Occipital lobe (tissue), 2 donors: ENCODE measurements around the gene NUDT3. TPM values are rescaled to one million over a fixed set of nuclear protein-coding genes. Genes with fewer than 3 reads are reported as not detected.
"Not testable (repeated sequence)": the region's sequence is repeated elsewhere in the genome, so short reads cannot be mapped to it uniquely, and the experiment has no call there.

Experiments used
- DNase-seq: peaks from one replicate; lab custom pipeline; 2025; lab: John Stamatoyannopoulos, UW
- total RNA-seq: library from RNA; depleted of rRNA; stranded (reverse); fragments of >200 nt; gene quantifications from one replicate; pipeline ENCODE4 v1.2.3, GENCODE V29; 2014

NUDT3 gene
- total RNA-seq, 1 donor from 2014 or later = 116 TPM

DNA sequence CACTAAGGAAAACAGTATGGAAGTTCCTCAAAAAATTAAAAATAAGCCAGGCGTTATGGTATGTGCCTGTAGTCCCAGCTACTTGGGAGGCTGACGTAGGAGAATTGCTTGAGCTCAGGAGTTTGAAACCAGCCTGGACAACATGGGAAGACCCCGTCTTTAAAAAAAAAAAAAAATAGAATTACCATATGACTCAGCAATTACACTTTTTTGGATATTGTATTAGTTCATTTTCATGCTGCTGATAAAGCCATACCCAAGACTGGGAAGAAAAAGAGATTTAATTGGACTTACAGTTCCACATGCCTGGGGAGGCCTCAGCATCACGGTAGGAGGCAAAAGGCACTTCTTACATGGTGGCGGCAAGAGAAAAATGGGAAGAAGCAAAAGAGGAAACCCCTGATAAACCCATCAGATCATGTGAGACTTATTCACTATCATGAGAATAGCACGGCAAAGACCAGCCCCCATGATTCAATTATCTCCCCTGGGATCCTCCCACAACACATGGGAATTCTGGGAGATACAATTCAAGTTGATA is 132.9 kb downstream of the NUDT3 start:
- DNase-seq = no peak

DNA sequence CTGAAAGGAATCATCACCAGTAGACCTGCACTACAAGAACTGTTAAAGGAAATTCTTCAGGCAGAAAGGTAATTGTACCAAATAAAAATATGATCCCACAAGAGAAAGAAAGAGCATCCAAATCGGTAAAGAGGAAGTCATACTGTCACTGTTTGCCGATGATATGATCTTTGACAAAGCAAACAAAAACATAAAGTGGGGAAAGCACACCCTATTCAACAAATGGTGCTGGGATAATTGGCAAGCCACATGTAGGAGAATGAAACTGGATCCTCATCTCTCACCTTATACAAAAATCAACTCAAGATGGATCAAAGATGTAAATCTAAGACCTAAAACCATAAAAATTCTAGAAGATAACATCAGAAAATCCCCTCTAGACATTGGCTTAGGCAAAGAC is 140.1 kb downstream of the NUDT3 start:
- DNase-seq = not testable (repeated sequence)

DNA sequence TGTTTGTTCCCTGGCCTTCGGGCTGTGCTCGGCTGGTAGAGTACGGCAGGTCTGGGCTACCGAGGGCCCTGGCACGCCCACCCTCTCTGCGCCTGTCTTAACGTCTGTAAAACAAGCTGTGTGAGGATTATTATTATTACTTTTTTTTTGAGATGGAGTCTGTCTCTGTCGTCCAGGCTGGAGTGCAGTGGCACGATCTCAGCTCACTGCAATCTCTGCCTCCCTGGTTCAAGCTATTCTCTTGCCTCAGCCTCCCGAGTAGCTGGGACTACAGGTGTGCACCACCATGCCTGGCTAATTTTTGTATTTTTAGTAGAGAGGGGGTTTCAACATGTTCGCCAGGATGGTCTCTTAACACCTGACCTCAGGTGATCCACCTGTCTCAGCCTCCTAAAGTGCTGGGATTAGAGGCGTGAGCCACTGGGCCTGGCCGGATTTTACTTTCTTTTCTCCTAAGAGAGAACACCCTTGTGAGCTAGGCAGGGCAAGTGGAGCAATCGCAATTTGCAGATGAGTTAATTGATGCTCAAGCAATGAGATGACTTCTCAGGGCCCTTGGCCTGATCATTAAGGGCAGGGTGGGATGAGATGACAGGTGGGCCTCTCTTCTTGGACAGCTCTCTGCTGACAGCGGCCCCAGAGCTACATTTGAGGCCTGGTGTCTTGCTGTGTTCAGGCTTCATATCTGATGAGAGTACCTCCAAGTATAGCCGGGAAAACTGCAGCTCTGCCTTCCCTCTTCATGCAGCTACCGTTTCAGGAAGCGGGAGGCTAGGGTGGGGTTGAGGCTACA is 142.8 kb downstream of the NUDT3 start:
- DNase-seq = no peak

DNA sequence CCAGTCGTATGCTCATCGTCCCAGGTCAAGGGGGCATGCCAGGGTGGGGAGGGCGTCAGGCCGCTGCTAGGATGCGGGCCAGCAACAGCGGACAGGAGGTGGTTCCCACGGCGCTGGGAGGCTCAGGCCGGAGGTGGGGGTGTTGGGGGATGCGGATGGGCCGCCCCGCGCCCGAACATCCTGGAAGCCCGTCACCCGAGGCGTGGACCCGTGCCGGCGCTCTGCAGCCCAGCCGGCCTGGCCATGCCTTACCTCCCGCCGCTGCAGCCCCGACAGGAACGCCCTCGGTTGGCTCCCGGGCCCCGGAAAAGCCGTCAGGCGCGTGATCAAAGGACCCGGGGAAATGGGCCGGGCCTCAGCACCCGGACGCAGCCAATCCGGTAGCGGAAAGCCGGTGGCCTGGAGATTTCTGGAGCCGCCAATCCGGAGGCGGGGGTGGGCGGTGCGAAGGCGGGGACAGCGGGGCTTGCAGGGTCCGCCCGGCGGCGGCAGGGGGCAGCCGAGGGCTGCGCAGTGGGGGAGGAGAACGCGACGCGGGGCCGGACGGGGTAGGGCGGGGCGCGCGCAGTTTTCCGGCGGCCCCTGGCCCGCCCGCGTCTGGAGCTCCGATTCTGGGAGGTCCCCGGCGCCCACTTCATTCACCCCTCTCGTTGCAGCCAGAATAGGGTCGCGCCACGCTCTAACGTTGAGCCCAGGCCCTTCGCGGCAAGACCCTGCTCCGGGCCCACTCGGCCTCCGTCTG is 143.6 kb downstream of the NUDT3 start, which contains the start of gene SMIM29:
TSS of gene SMIM29 (minus strand) at position 280 of the 742 bp plus-strand sequence. CDS start 1,215 bp downstream, outside the sequence.
- DNase-seq = peak; percentile 96

DNA sequence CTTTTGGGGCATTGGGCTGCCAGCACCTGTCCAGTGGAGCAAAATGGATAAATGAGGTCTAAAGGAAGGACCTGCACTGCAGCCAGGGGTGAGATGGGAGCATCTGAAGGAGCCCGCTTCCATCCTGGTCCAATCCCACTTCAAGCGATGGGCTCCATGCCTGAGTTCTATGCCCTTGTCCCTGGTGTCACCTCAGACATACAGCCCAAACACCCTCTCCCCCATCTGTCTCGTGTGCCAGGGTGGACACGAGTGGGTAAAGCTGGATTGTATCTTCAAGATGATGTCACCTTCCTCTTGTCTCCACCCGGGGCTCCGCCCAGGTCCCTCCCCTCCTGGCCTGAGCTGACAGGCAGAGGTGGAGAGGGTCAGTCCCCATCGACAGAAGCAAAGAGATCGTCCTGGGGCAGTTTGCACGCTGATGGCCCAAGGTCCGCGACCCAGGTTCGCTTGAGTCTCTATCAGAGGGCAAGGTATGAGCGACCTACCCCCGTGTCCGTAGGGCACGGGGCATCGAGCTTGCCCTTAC is 144.2 kb downstream of the NUDT3 start:
- DNase-seq = no peak

DNA sequence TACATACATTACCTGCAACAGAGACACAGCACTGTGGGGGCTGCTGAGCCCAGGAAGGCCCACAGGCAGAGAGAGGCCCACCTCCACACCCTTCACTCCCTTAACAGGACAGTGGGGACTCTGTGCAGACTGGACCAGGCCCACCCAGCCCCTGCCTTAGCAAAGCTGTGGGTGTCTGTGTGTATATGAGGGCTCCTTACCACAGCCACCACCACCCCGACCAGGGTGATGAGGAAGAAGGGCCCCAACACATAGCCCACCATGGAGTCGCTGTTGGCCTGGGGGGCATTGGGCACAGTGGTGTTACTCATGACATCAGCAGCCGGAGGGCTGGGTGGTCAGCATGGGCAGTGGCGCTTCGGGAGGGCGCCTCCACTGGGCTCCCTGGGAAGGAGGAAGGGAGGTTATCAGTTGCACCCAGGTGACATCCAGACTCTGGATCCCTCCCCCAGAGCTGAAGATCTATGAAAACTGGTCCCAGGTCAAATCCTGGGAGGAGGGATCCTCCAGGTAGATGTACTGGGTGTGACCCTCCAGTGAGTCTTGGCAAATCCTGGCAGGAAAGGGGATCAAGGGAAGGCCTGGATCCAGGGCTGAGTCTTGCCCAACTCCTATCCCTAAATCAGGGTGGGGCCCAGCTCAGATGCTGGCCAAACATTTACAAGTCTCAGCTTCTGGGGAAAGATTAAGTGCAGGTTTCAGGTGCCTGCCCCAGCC is 144.8 kb downstream of the NUDT3 start:
- DNase-seq = no peak

DNA sequence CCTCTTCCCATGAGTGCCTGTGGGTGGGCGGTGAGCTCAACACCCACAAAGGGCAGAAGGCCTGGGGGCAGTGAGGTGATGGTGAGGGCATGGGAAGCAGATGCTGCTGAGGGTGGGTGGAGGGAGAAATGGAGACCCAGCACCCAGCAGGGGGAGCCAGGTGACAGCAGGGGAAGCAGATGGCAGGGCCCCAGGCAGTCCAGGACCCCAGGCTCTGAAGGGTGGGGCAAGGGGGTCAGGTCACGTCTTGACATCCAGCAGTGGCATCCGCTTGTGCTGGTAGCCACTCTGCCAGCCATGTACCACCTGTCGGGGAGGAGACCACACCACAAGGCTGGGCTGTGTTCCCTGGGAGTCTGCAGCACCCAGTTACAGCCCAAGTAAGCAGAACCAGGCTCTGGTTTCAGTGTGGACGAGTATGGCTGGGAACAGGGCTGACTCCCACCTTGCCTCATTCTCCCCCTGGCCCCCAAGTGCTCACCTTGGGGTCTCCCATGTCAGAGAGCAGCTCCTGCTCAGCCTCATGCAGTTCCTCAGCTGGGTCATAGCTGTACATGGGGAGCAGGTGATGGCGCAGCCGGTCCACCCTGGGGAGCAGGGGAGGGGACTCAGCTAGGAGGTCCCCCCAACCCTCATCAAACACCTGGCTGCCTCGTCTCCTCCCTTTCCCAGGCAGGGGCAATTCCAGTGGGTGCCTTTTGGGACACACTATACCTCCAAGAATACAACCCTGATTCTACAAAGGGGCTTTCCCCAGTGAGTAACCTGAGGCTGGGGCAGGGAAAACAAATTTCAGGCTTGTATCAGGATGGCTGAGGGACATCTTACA is 145.7 kb downstream of the NUDT3 start:
- no peak for DNase-seq

DNA sequence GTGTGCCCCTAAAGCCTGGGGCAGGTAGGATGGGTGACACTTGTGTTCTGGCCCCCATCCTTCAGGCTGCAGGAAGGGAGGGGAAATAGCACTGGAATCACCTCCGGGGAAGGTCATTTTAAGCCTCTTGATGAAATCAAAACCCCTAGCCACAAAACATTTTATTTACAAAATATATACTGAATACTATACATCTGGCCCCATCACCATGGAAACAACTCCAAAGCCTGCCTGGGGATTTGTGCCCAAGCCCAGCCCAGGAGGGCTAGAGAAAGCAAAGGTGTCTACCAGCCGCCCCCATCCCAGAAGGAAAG is 146.3 kb downstream of the NUDT3 start:
- no peak for DNase-seq

DNA sequence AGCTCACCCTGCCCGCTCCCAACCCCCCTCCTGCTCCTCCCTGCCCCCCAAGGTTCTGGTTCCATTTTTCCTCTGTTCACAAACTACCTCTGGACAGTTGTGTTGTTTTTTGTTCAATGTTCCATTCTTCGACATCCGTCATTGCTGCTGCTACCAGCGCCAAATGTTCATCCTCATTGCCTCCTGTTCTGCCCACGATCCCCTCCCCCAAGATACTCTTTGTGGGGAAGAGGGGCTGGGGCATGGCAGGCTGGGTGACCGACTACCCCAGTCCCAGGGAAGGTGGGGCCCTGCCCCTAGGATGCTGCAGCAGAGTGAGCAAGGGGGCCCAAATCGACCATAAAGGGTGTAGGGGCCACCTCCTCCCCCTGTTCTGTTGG is 146.7 kb downstream of the NUDT3 start:
- DNase-seq = not testable (repeated sequence)

DNA sequence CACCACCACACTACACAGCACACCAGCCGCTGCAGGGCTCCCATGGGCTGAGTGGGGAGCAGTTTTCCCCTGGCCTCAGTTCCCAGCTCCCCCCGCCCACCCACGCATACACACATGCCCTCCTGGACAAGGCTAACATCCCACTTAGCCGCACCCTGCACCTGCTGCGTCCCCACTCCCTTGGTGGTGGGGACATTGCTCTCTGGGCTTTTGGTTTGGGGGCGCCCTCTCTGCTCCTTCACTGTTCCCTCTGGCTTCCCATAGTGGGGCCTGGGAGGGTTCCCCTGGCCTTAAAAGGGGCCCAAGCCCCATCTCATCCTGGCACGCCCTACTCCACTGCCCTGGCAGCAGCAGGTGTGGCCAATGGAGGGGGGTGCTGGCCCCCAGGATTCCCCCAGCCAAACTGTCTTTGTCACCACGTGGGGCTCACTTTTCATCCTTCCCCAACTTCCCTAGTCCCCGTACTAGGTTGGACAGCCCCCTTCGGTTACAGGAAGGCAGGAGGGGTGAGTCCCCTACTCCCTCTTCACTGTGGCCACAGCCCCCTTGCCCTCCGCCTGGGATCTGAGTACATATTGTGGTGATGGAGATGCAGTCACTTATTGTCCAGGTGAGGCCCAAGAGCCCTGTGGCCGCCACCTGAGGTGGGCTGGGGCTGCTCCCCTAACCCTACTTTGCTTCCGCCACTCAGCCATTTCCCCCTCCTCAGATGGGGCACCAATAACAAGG is 147.3 kb downstream of the NUDT3 start:
- DNase-seq = not testable (repeated sequence)

DNA sequence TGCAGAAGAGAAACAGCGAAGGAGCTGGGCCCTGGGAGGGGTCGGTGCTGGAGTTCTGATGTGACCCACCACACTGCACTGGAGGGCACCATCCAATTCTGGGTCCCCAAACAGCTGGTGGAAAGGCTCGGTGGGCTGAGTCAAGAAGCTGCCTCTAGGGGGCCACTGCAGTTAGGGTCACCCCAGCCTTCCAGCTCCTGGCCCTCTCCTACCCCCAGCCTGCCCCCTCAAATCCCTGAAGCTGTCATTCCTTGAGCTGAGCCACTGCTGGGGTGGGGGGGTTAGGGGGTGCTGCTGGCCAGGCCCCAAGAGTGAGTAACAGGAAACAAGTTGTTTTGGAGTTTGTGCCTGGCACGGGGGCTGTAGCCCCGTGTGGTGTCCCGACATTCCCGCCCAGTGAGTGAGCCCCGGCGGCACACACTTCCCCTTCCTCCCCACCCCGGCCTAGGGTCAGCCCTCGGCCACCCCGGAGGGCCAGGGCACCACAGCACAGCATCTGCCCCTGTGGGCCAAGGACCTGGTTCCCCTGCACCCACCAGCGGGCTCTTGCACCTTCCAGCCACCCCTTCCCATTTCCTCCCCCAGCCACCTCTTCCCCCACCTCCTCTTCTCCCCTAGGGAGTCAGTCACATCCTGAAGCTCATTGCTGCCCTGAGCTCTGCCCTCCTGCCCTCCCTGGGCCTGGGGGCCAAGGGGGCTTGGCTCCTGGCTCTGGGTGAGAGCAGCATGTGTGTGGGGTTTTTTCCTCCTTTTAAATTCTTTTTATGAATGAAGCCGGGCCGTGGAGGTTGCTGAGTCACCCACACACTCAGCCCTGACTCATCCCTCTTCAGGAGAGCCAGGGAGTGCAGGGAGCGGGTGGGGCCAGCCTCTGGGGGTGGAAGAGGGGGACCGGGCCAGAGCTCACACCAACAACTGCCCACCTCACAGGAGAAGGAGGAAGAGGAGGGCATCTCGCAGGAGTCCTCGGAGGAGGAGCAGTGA is 148.3 kb downstream of the NUDT3 start:
- DNase-seq = peak; percentile 80

DNA sequence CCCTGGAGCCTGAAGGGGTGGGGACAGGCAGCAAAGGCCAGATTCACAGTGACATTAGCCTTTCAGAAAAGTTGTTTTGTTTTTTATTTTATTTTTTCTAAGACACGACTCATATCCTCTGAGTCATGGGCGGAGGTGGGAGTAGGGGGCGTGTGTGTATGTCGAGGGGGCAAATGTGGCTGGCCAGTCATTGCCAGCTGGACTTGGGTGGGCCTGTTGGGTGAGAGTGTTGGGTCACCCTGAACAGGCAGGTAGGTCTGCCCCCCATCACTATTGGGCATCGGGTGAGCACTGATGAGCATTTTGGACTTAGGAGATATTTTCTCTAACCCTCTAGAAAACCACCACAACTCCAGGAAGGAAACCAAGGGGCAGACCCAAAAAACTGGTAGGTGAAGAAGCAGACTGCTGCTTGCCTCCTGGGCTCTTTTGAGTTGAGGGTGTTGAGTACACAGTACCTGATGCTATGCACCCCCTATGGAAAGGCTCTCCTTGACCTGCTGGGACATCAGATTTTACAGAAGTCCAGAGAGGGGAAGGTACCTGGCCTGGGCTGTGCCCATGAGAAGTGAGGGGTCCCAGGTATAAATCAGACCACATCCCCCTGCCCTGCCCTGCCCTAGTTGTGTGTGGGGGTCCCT is 149.2 kb downstream of the NUDT3 start:
- DNase-seq = no peak

DNA sequence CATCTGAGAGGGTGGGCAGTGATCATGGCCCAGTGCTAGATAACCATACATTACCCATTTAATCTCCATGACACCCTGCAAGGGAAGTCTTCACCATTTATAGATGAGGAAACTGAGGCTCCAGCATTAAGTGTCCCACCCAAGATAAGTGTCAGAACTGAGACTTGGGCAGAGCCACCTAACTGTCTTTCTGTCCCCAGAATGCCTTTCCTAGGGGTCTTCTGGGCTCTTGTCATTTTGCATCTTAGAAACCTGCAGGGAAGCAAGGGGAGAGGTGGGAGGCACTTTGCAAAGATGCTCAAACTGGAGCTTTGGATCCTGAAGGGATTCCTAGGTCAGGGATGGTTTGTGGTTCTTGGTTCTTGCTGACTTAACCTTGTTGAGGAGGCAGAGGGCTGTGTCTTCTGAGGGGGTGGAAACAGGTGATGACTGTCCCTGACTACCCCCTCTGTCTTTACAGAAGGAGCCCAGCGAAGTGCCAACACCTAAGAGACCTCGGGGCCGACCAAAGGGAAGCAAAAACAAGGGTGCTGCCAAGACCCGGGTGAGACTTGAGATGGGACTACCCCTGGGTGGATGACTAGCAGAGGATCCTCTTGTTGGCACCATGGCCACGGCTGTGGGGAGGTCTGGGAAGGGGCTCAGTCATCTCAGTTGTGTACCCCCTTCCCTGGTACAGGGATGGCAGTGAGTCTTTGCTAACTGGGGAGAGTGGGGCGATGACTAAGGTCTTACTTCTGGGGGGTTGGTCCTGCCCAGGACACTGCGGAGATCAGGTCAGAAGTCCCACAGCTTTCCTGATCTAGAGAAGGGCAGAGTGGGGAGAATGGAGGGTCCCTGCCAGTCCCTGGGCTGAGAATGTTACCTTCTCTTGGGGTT is 150.0 kb downstream of the NUDT3 start:
- DNase-seq = no peak

DNA sequence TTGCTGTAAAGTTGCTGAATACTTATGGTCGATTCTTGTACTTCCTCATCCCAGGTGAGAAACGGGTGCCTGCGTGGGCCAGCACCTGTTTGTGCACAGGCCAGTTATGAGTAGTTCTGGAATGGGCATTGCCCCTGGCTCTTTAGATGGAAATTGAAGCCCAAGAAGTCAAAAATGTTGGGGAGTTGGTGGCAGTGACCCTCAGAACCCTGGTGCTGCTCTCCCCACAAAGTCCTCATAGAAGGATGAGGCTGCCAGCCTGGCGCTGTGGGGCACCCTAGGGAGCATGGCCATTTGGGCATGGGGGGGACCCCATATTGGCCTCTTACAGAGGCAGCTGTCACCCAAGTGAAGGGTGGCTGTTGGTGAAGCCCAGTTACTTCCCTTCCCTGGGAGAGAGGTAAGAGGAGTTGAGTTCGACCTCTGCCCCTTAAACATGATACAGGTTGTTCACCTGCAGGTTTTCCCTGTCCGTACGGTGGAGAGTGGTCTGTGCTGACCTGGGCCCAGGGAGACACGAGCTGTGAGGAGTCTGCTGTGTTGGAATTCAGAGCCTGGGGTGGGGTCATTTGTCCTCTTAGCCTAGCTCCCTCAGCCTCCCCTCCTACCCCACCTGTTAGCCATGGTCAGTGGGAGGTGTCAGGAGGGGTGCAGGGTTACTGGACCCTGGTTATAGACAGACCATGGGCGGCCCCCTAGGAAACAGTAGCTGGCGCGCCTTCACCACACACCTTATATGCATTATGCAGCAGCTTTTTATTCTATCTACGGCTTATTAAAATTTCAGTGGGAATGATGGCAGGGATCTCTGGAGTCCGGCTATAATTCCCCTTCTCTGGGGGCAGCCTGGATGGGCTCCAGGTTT is 150.9 kb downstream of the NUDT3 start:
- DNase-seq = no peak

DNA sequence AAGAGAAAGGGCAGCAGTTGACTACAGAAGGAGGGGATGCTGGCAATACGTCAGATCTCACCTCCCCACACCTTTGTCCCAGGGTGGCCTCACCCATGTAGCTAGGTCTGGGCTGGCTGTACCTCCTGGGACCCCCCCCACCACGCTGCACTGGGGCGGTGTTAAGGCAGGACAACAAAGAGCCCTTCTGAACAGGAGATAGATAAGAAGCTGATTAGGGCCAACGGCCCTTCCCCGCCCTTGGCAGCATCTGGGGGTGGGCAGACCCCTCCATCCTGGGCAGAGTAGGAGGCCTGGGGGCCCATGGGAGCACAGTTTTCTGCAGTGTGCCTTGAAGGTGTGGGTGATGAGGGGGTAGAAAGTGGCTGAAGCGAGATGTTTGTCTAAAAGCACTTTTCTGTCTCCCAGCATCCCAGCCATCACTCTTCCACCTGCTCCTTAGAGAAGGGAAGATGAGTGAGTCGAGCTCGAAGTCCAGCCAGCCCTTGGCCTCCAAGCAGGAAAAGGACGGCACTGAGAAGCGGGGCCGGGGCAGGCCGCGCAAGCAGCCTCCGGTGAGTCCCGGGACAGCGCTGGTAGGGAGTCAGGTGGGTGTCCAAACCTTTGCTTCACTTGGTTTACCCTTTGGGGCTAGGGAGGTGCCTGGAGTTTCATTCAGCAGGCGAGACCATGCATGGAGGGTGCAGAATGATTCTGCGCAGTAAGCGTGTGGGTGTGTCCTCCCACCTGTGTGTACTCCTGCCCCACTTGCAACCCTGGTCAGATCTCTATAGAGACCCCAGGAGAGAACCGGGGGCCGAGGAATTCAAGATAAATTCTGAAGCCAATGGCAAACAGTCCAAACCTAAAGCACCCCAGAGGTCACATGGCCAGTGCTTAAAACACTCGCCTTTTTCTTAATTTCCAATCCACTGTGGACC is 151.9 kb downstream of the NUDT3 start:
- no peak for DNase-seq
